OCI-LY1 (cell line): ENCODE measurements around the gene SYT1.

Source experiments
- H2AFZ ChIP-seq: fragments of 200-600 bp; sonication (generic), shearing (Covaris generic); 2 replicates; pipeline ENCODE4 v1.6.0; 2014; ENCODE audit warnings: antibody characterized with exemption, mild to moderate bottlenecking, low read length
- H3F3A ChIP-seq: fragments of 200-600 bp; sonication (generic), shearing (Covaris generic); 2 replicates; pipeline ENCODE4 v1.6.0; 2014; ENCODE audit warnings: mild to moderate bottlenecking, antibody characterized with exemption, low read length, moderate library complexity; ENCODE audit not compliant: insufficient read depth
- H3K27ac ChIP-seq: fragments of 200-600 bp; sonication (generic); 2 replicates; pipeline ENCODE4 v1.5.1; 2014; ENCODE audit warnings: low read length, mixed run types, mild to moderate bottlenecking, low read depth; ENCODE audit not compliant: poor library complexity, severe bottlenecking
- H3K27me3 ChIP-seq: fragments of 200-600 bp; sonication (generic); 2 replicates; pipeline ENCODE4 v1.6.0; 2014; ENCODE audit warnings: antibody characterized with exemption, mild to moderate bottlenecking, low read length, moderate library complexity; ENCODE audit not compliant: insufficient read depth
- H3K36me3 ChIP-seq: fragments of 200-600 bp; sonication (generic); 2 replicates; pipeline ENCODE4 v1.6.1; 2014; ENCODE audit warnings: mild to moderate bottlenecking, antibody characterized with exemption, low read length, moderate library complexity, mixed read lengths; ENCODE audit not compliant: insufficient read depth
- H3K4me1 ChIP-seq: fragments of 200-600 bp; sonication (generic); 2 replicates; pipeline ENCODE4 v1.5.1; 2014; ENCODE audit warnings: mild to moderate bottlenecking, low read length, moderate library complexity; ENCODE audit not compliant: insufficient read depth, severe bottlenecking
- H3K4me2 ChIP-seq: fragments of 200-600 bp; sonication (generic), shearing (Covaris generic); 2 replicates; pipeline ENCODE4 v1.6.1; 2014; ENCODE audit warnings: low read length
- H3K4me3 ChIP-seq: fragments of 200-600 bp; sonication (generic); 2 replicates; pipeline ENCODE4 v1.5.1; 2014; ENCODE audit warnings: low read length, low read depth, mild to moderate bottlenecking, mixed read lengths; ENCODE audit not compliant: poor library complexity, severe bottlenecking
- H3K79me2 ChIP-seq: fragments of 200-600 bp; shearing (Covaris generic); 2 replicates; pipeline ENCODE4 v1.6.1; 2016; ENCODE audit warnings: mixed run types, low read length, mixed read lengths; ENCODE audit not compliant: insufficient read depth
- H3K9ac ChIP-seq: fragments of 200-600 bp; sonication (generic), shearing (Covaris generic); 2 replicates; pipeline ENCODE4 v1.6.1; 2014; ENCODE audit warnings: mild to moderate bottlenecking, low read length, mixed read lengths
- H3K9me2 ChIP-seq: fragments of 200-600 bp; sonication (generic), shearing (Covaris generic); 2 replicates; pipeline ENCODE4 v1.6.1; 2014; ENCODE audit warnings: low read depth, mild to moderate bottlenecking, low read length, mixed read lengths
- H3K9me3 ChIP-seq: fragments of 200-600 bp; shearing (Covaris generic); 2 replicates; pipeline ENCODE4 v1.6.1; 2014; ENCODE audit warnings: low read length, mixed read lengths
- H4K20me1 ChIP-seq: fragments of 200-600 bp; sonication (generic), shearing (Covaris generic); 2 replicates; pipeline ENCODE4 v1.6.0; 2016; ENCODE audit warnings: mild to moderate bottlenecking, low read length; ENCODE audit not compliant: insufficient read depth
- EZH2 ChIP-seq: fragments of 200-600 bp; sonication (generic), shearing (Covaris generic); IDR thresholded peaks from 2 replicates; pipeline ENCODE4 v1.8.0; 2017; ENCODE audit warnings: borderline replicate concordance, mixed run types, mild to moderate bottlenecking, antibody characterized with exemption, low read length, moderate library complexity, mixed read lengths
- TF ChIP-seq, protein P1 (sequence below): fragments of 200-600 bp; sonication (generic), shearing (Covaris generic); IDR thresholded peaks from 2 replicates; pipeline ENCODE4 v1.5.1; 2017; ENCODE audit warnings: mild to moderate bottlenecking, antibody characterized with exemption, low read length, moderate library complexity, mixed read lengths

The SYT1 gene

DNA sequence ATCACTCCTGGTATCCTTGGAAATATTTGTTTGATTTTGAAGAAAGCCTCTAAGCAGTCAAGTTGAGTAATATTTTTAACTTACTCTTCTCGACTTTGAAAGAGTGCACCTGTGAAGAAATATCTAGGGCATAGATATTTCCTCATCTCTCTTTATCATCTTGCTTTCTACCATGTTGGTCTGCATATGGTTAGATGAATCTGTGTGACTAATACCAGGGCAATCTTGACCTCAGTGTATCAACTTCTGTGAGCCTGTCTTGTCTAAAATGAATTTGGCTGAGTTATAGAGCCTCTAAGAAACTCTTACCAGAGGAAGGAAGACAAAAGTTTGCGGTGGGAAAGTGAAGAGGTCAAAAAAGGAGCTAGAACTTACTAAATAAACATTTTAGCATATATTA lies 68.4 kb downstream of the SYT1 start:
- no peak overlapping the region for H2AFZ ChIP-seq
- no peaks in the 10 kb centered on the region for H3F3A ChIP-seq
- H4K20me1 ChIP-seq = no peaks in the 10 kb centered on the region

DNA sequence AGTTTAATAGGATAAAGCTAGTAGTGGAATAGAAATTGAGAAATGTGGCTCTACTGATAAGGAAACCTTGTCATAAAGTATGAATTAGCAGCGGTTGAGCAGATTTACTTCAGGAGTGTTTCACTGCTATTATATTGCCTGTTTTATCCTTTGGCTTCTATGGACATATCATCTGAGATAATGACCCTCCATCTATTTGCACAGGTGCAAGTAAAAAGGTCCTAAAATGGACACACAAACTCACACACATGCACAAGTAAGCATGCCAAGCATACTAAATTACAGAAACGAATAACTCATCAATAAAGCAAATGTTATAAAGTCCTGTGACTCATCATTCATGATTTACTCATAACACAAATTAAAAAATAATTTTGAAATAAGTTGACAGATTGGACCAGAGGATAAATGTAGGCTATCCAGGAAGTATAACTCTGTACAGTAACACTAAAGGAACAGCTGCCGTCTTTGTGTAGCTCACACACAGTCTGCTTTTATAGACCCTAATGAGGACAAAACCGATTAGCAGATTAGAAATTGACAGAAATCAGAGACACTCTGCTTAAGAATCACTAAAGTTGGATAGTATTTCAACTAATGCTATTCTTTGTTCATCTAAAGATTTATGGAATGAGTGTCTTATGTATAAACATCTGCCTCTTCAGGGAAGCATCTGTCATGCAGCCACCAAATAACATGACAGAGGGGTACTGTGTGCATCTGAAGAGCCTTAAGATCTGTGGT lies 73.9 kb downstream of the SYT1 start:
- Histone ChIP-seq H3K4me3 (no peak overlapping the region), H2AFZ (no peak overlapping the region), H3F3A (no peaks in the 10 kb centered on the region), H3K4me2 (no peak overlapping the region), H3K9me2 (no peaks in the 10 kb centered on the region), H3K27me3 (no peaks in the 10 kb centered on the region), H3K36me3 (no peaks in the 10 kb centered on the region), H3K9me3 (no peaks in the 10 kb centered on the region), H3K27ac (no peak overlapping the region), H3K4me1 (no peaks in the 10 kb centered on the region), H4K20me1 (no peaks in the 10 kb centered on the region), H3K9ac (no peak overlapping the region), H3K79me2 (no peaks in the 10 kb centered on the region)
- TF ChIP-seq, protein P1, sequence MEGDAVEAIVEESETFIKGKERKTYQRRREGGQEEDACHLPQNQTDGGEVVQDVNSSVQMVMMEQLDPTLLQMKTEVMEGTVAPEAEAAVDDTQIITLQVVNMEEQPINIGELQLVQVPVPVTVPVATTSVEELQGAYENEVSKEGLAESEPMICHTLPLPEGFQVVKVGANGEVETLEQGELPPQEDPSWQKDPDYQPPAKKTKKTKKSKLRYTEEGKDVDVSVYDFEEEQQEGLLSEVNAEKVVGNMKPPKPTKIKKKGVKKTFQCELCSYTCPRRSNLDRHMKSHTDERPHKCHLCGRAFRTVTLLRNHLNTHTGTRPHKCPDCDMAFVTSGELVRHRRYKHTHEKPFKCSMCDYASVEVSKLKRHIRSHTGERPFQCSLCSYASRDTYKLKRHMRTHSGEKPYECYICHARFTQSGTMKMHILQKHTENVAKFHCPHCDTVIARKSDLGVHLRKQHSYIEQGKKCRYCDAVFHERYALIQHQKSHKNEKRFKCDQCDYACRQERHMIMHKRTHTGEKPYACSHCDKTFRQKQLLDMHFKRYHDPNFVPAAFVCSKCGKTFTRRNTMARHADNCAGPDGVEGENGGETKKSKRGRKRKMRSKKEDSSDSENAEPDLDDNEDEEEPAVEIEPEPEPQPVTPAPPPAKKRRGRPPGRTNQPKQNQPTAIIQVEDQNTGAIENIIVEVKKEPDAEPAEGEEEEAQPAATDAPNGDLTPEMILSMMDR = no peak
- no peak for TF ChIP-seq EZH2

More for the DNA sequence above, 68.4 kb downstream of the SYT1 start:
- H3K9me3 ChIP-seq = no peaks in the 10 kb centered on the region
- H3K4me1 ChIP-seq = no peaks in the 10 kb centered on the region
- TF ChIP-seq, protein P1 = no peak
- no peak for TF ChIP-seq EZH2
- H3K9me2 ChIP-seq = no peaks in the 10 kb centered on the region
- no peak overlapping the region for H3K4me3 ChIP-seq
- H3K27ac ChIP-seq = no peak overlapping the region
- no peak overlapping the region for H3K9ac ChIP-seq
- H3K79me2 ChIP-seq = no peaks in the 10 kb centered on the region
- H3K4me2 ChIP-seq = no peak overlapping the region
- no peaks in the 10 kb centered on the region for H3K27me3 ChIP-seq
- no peaks in the 10 kb centered on the region for H3K36me3 ChIP-seq

DNA sequence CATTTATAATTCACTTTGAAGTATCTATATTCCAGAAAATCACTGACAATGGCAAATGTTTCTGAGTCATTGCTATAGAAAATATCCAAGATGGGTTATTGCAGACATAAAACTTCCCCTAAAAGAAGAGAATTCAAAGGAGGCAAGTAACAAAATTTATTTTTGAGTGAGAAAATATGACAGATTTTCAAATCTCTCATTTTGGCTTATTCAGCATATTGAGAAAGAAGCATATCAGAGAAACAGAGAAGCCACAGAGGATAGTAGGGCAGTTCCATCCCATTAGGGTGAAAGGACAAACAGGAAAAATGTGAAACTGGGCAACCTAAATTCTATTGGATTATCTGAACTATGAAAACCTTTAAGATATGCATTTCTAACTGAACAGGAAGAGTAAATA lies 85.0 kb downstream of the SYT1 start:
- no peaks in the 10 kb centered on the region for H3K27me3 ChIP-seq

More for the DNA sequence above, 85.0 kb downstream of the SYT1 start:
- no peaks in the 10 kb centered on the region for H3F3A ChIP-seq
- no peak for TF ChIP-seq EZH2
- TF ChIP-seq, protein P1 = no peak
- no peak overlapping the region for H2AFZ ChIP-seq
- H3K4me3 ChIP-seq = no peak overlapping the region
- H4K20me1 ChIP-seq = no peaks in the 10 kb centered on the region
- H3K79me2 ChIP-seq = no peaks in the 10 kb centered on the region
- H3K4me2 ChIP-seq = no peak overlapping the region
- no peaks in the 10 kb centered on the region for H3K9me3 ChIP-seq
- no peaks in the 10 kb centered on the region for H3K9me2 ChIP-seq
- no peaks in the 10 kb centered on the region for H3K36me3 ChIP-seq
- no peak overlapping the region for H3K9ac ChIP-seq
- H3K4me1 ChIP-seq = no peaks in the 10 kb centered on the region
- no peak overlapping the region for H3K27ac ChIP-seq
